Muscle of back (tissue), 11 donors: ENCODE results near the gene NALCN. TPM values are rescaled to one million over a fixed set of nuclear protein-coding genes. Genes with fewer than 3 reads are reported as not detected.

Experiments used
- DNase-seq, 3 donors: peaks; one replicate each; pipeline versions ENCODE4 v3.0.0 to v3.0.0-alpha.2; 2013
- polyA plus RNA-seq, 10 donors: library from polyadenylated mRNA; unstranded; fragments of 120-200 nt; gene quantifications; one replicate each; pipeline ENCODE4 v1.2.1, GENCODE V29; 2013; ENCODE audit not compliant: insufficient read length in 10 of 10

Gene NALCN
- polyA plus RNA-seq, 10 donors = 0.11 to 0.79 (median 0.55) TPM

DNA sequence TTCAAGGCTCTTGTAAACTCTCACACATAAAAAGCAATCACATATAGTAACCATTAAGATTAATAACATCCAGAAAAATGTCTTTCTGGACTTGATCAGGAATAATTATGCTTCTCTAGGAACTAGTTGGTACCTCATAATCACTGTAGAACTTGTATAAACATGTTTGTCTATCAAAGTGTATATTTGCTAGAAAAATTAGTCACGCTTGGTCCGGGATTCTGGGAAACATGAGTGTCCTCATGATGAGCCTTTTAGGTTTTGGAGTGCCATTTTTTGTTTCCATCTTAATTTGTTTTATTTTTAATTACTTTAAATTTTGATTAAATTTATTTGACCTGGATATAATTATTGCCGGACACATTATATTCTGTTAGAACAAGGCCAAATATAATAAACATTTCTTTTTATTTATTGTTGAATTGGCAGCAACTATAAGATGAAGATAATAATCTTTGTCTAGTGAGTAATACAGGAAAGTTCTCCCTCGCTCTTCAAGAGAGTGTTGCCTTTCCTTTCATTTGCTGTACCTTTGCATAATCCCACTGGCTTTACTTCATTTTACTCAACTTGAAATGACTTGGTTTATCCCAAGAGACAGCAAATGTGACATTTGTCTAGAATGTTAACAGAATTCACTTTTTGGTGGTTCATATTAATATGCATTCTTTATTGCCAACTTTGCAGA lies 207.0 kb downstream of the NALCN start:
- DNase-seq = no peak

DNA sequence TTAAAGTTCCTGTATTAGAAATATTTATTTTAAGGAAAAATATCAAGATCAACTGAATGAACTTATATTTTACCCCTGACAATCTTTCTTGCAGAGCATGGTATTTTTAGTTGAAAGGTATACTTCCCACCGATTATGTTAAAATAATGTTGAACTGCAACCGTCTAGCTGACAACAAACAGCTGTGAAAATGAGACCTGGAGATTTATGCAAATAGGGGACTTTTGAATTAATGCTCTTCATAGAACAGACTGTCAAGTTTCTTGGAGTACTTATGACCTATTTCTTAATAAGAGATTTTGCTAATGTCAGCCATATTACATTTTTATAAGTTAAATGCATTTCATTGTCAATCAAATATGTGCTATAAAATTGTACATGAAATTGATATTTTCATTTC lies 210.9 kb downstream of the NALCN start:
- DNase-seq = no peak

DNA sequence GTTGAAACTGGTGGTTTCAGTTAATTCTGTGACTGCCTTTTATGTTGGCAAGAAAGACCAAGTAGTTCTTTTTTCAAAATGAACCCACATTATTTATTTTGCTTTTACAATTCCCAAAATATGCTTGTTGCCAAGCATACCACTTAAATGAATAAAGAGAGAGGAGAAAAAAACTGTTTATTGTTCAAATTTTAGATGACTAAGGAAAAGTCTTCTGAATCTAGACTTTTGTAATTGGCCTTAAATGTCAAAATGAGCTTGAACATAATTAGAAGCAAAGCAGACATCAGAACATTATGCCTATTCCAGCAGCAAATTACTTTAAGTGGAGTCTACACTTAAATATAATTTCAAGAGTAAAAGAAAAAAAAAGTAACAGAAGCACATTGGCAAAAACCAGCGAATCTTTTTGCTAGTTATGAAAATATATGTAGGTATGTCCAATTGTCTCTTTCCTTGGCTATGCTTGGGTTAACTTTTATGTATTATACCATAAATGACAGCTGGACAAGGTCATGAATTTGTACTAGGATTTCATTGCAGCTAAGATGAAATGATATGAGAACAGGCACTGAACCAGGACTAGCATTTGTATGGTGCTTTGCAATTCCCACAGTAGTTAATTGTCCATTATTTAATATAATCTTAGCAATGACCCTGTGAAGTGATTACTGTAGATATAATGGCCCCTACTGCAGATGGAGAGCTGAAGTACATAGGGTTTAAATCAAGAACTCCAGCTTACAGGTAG lies 211.9 kb downstream of the NALCN start:
- DNase-seq = no peak

DNA sequence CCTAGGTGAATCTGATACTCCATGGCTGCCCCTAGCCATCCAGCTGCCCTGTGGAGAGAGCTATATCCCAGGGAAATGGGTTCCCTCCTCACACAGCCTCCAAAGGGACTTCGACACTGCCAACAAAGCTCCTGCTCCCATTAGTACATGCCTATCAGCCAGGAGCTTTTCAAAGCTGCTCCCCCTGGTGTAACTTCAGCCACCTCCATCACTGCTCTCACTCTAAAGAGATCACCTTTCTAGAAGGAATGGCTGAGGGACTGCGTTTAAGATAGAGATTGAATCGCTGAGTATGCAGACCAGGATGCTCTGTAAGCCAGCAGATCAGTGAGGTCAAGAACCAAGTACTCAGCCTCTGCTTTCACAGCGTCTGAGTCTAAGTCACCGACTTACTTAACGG lies 213.7 kb downstream of the NALCN start:
- no peak for DNase-seq

DNA sequence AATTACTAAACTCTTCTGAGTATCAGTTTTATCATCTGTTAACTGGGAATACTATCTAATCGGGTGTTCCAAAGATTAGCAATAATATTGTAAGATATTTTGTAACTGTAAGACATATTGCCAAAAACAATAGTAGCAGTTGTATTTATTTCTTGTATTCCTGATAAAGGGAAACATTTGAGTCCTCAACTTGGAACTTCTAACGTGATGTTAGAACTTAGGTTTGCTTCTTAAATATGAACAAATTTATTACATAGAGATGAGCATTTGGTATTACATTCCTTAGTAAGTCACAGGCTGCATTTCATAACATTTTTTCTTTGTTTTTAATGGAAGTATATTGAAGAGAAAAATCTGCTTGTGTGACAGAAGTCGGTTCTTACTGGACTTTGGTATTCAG lies 225.3 kb downstream of the NALCN start:
- DNase-seq = no peak

DNA sequence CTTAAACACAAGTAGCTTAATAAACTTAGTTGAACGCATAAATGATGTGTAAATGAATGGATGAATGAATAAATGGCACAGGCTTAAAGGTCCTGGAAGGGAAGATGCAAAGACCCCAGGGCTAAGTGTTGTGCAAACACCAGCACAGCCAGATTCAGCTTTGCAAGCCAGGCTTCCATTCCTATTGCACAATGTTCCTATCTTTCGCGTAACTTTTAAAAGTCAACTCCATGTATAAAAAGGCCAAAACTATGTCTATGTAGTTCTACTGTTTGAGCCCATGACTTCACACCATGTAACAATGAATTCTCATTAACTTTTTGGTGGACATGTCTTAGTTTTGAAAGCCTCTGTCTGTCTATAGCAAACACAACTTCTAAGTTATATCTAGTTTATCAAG lies 226.0 kb downstream of the NALCN start:
- DNase-seq = no peak

DNA sequence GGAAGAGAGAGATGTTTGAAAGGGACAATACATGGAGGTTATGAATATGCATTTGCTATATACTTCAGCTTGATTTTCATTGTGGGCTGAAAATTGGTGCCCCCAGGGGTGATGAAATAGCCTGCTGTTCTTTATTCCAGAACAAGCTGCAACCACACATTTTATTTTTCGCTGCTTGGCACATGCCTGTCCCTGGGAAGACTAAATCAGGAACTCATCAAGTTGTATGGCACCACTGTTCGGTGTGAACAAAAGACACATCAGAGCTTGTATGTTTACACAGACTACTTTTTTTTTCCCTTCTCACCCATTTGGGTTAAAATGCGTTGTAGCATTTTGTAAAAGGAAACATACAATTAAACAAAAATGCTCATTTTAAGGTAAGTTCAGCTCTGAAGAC lies 230.7 kb downstream of the NALCN start:
- no peak for DNase-seq

DNA sequence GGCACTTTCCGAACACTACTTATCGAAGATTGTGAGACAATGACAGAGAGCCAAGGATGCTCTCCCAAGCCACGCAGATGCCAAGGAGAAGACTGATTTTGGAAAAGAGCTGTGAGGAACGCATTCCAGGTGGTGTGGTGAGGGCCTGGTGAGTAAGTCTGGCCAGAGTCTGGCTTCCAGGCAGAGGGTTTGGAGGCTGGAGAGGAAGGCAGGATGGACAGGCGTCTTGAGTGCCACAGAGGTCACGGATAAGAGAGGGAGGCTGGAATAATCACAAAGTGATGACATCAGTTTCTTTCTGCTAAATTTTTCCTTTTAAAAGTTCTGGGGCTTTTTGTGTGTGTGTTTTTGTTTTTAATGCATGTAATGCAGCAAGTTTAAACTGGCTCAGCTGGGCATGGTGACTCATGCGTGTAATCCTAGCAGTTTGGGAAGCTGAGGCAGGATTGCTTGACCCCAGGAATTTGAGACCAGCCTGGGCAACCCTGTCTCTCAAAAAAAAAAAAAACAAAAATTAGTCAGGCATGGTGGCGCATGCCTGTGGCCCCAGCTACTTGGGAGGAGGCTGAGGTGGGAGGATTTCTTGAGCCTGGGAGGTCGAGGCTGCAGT lies 235.1 kb downstream of the NALCN start:
- no peak for DNase-seq

DNA sequence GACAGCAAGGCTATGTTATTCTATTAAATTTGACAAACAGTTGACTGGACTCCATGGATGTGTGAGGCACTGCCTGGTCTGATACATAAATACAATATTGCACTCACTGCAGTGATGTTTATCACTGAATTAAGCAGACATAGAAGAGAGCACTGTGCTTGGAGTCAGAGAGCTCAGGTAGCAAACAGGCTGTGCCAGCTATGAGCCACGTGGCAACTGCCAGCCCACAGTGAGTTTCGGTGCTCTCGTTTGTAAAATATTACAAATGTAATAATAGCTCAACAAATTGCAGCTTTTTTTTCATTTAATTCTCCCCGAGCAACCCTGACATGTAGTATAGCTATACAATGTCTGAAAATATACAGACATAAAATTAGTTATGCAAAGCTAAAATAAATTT lies 237.3 kb downstream of the NALCN start:
- no peak for DNase-seq

DNA sequence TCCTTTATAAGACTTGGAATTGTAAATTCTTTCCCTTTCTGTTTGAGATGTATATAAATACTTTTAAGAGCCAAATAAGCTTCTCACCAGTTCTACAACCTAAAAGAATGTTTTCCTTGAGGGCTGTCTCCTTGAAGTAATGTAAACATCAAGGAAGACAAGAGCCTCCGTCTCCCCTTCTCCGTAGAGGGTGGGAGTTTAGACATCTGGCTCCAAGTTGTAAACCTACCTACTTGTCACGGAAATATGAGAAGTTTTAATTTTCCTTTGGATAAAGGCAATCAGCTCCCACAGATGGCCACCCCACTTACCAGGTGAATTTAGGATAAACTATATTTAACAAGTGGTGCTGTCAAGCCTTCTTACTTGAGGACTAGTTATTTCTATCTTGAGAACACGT lies 237.9 kb downstream of the NALCN start:
- DNase-seq = no peak

DNA sequence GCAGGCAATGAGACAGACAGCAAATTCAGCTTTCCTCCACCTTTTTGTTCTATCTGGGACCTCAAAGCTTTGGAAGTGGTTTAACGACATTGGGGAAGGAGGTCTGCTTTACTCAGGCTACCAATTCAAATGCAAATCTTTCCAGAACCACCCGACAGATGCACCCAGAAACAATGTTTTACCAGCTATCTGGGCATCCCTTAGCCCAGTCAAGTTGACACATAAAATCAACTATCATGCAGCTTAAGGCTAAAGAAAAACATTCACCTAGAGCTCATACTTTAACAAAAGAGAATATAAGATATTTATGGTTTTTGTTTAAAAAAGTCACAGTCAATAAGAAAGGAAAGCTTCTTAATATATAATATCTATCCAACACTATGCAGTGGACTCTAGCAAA lies 246.0 kb downstream of the NALCN start:
- DNase-seq = no peak

DNA sequence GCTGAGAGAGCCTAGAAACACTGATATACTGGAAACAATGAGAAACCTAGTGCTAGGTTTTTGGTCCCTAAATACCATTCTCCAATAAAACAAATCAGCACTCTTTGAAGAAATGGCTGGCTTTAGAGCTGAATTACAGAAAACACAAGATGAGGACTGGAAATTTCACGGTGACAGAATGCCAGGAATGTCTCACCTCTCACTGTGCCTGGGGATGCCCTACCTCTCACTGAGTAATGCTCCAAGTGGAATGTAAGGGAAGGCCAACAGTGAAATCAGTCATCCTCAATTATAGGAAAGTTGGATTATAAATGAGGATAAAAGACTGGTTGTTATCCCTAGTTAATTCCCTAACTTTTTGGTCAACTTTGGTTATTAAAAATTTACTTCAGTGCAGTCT lies 259.0 kb downstream of the NALCN start:
- peak in 1 of 3 donors; percentile 24 for DNase-seq

DNA sequence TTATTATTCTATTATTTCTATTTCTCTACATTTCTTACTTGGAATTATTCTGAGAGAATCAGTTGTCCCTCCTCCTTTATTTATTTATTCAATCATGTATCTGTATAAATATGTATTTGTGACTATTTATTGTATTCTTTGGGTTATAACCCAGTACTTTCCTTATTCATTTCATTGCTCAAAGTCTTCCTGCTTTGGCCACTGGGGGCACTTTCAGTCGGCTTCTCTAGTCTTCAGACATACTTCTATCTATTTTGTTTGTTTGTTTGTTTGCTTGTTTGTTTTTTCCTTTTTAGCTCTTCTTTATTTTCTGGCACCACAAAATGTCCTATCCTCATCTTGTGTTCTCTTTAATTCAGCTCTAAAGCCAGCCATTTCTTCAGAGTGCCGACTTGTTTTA lies 260.4 kb downstream of the NALCN start:
- no peak for DNase-seq

DNA sequence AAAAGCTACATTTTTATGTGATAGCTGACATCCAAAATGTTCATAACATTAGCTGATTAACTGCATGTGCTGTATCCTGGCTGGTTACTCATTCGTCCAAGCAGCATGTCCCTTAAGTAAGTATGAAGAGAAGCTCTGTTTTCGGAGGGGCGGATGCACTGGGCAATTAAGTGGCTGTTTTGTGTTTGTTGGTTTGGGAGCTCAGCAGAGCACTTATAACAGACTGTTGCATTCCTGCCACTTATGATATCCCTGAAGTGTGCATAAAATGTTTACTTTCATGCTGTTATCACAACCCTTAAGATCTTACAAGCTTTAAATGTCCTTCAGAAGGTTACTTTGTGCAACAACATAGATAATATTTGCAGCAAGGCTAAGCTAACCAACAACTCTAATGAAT lies 264.1 kb downstream of the NALCN start:
- no peak for DNase-seq

DNA sequence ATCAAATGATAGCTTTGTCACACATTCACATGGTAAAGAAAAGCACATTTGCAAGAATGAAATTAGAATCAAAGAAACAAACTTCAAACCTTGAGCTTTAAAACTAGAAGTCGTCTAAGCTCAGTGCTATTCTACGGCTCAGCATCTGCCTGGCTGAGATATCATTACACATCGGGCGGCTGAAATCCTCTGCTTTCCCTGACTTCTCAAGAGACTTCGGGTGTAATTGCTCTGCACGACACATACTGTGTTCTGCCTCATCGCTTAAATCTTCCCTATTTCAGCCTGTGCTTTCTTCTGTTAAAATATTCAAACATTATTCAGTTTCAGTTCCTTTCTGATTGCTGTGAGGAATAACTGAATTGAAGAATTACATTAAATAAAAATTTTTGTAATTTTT lies 265.3 kb downstream of the NALCN start:
- DNase-seq = peak in 2 of 3 donors; percentile 11 to 21

DNA sequence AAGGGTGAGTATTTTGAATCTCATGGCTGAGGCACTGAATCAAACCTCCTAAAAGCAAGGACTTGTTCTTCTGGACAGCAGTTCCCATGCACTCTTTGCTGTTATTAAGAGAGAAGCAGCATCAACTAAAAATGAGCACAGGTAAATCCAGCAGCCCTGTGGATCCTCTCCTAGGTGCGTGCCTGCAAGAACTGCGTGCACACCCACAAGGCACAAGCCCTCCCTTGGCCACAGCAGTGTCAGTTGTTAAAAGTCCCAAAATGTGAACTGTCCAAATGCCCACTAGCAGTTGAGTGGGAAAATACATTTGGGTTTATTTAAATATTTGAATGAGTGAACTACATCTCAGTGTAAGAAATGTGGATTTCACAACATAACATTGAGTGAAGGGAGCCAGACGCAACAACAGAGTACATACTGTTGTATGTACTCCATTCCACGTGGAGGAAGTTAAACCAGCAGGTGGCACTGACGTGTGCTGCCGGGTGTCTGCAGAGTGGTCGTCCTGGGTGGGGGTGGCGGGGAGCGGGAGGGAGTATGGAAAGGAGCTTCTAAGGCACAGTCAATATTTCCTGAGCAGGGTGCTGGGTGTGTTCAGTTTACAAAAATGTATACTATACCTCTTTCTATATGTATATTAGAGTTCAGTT lies 266.4 kb downstream of the NALCN start:
- peak in 1 of 3 donors; percentile 19 for DNase-seq

DNA sequence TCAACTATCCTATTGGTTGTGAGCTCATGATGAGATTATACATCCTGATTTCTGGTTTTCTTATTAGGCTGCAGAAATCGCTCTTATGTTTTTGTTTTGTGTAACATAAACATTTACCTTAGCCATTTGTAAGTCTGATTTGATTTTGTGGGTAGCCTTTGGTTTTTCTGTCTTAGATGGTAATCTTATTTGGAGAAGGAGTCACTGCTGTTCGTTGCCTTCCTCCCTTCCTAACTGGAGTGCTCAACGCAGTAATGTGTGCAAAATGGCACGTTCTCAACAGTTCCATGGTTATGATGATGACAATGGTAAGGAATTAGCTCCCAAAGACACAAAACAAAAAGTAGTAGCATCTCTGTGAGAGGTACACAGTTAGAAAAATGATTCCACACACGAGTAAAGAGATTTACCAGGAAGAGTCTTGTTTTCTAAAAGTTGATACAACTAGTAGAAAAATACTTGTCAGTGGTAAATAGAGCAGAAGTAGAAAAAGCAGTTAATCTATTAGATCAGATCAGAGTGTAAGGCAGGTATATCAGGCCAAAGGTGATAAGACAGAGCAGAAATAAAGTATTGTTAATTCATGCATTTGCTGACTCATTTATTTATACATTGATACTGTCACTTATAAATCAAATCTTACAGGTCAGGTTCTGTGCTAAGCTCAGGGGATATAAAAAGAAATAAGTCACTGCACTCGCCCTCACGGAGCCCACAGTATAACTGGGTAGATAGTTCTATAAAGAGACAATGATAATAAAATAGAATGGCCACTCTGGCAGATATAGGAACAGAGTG lies 270.0 kb downstream of the NALCN start:
- no peak for DNase-seq

DNA sequence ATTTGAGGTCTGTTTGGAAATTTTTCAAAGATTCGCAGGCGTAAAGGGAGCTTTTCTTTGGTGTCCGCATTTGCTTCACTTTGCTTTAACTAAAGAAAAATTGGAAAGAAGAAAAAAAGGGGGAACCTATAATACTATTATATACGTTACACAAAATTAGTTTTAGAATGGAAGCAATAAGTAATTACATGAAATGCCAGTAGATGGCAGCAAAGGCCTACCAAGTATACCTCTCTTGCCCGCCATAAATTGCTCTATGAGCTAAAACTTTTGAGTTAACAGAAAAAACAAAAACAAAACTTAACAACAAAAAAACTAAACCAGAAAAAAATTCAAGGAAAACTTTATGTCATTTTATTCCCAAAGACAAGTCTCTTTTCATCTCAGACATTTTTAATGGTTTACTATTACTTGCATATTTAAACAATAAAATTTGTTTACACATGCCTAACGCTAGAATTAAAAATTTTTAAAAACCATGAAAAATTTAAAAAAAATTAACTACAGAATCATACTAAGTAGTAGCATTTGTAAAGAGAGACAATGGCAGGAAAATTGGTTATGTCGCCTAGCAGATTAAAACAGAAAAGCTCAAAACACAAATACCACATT lies 271.4 kb downstream of the NALCN start:
- peak; percentile 29 to 66 (median 53) for DNase-seq

DNA sequence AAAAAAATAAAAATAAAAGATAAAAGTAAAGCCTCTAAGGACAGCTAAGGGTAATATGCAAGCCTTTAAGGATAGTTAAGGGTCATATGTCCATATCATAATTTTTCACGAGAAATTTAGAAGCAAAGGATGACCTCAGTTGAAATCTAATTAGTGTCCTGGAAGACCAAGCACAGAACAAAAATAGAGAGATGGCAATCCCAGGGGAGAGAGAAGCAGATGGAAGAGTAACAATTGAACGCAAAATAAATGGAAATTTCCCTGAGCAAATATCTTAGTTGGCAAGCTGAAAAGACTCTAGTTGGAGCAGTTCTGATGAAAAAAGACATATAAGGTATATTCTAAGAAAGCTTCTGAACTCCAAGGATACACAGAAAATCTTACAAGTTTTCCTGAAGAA lies 275.4 kb downstream of the NALCN start:
- DNase-seq = no peak

DNA sequence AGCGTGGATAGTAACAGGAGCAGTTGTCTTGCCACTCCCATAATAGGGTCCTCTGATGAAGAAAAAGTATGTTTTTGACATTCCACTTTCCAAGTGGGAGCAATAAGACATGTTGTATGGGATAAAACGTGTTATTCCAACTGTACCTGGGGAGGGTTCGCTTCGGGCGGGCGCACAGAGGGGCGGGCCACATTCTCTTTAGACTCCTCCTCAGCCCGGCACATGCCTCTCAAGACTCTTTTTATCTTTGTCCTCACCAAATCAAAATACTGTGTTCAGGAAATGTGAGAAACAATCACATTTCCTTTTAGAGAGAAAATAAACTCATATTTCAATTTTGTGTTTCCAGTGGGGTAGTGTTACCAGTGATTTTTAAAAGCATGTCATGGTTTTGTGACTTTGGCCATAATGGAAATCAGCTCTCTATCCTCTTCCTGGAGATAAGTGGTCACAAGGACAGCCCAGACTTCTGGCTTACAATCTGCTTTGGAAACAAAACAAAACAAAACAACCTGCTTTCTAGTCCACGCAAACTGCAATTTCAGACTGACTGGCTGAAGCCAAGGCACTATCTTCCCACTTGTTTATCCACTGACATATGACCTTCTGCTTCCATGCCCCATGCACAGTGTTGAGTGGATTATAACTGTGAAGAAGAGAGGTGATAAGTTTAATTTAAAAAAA lies 276.1 kb downstream of the NALCN start:
- no peak for DNase-seq

DNA sequence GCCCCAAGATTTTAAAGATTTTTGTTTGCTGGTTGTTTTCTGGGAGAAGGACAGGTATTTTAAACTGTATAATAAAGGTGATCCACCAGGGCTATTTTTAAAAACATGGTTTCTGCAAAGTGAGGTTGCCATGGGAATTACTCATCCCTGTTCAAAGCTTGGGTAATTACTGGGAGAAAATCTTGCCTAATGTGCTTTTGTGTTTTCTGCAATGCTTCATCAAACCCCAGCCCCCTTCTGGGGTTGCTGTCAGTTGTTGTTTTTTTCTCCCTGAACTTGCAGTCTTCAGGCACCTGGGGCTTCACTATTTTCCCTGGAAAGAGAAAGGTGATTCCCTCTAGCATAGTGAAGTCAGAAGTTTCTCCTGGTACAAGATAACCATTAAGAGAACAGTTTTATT lies 277.2 kb downstream of the NALCN start:
- no peak for DNase-seq
